H1 (cell line): Measurements from ENCODE around the gene DHRS7B. TPM values are rescaled to one million over a fixed set of nuclear protein-coding genes. Genes with fewer than 3 reads are reported as not detected.

ENCODE experiments used
- CTCF ChIA-PET: fragments of 300-600 bp; sonication (Branson Sonifier 250); formaldehyde crosslinking; loops from one replicate; lab custom pipeline; 2021; ENCODE audit not compliant: partially characterized antibody; lab: Charles Lee
- POLR2A ChIA-PET: fragments of 300-600 bp; sonication (Branson Sonifier 250); formaldehyde crosslinking; loops from one replicate; lab custom pipeline; 2021; ENCODE audit warnings: inconsistent platforms; ENCODE audit not compliant: partially characterized antibody; lab: Charles Lee
- DNase-seq, 2 experiments: peaks; one replicate each; pipeline versions ENCODE4 v3.0.0 to v3.0.0-alpha.2; 2010 to 2022; ENCODE audit warnings: low spot score in 2 of 2, low read depth in 1 of 2, mixed read lengths in 1 of 2
- FAIRE-seq: peaks from 2 replicates; lab custom pipeline; 2011; peaks lifted over from hg19 to GRCh38; lab: Jason Lieb, UNC
- H2AFZ ChIP-seq: 2 replicates; pipeline ENCODE4 v1.8.1; 2012; ENCODE audit warnings: low read length, inconsistent platforms
- H2AK5ac ChIP-seq: 2 replicates; pipeline ENCODE4 v1.6.1; 2013; ENCODE audit warnings: low read depth, low read length
- H2BK120ac ChIP-seq: replicated peaks from 2 replicates; pipeline ENCODE3; 2013; ENCODE audit warnings: low read depth, low read length, inconsistent platforms
- H2BK12ac ChIP-seq: 2 replicates; pipeline ENCODE4 v1.6.1; 2013; ENCODE audit warnings: low read depth, low read length
- H2BK15ac ChIP-seq: 2 replicates; pipeline ENCODE4 v1.6.1; 2013; ENCODE audit warnings: low read length
- H2BK20ac ChIP-seq: 2 replicates; pipeline ENCODE4 v1.6.1; 2013; ENCODE audit warnings: low read length
- H2BK5ac ChIP-seq: 2 replicates; pipeline ENCODE4 v1.6.1; 2013; ENCODE audit warnings: low read depth, low read length
- H3K14ac ChIP-seq: 2 replicates; pipeline ENCODE4 v1.6.1; 2013; ENCODE audit warnings: inconsistent platforms; ENCODE audit not compliant: insufficient read length
- H3K18ac ChIP-seq: 2 replicates; pipeline ENCODE4 v1.6.1; 2013; ENCODE audit warnings: low read length; ENCODE audit errors: extremely low read depth
- H3K23ac ChIP-seq: 2 replicates; pipeline ENCODE4 v1.6.1; 2013; ENCODE audit warnings: inconsistent platforms; ENCODE audit not compliant: insufficient read length
- H3K23me2 ChIP-seq: 2 replicates; pipeline ENCODE4 v1.6.1; 2013; ENCODE audit warnings: low read depth, low read length
- H3K27ac ChIP-seq: 2 replicates; pipeline ENCODE4 v1.6.1; 2011; ENCODE audit warnings: low read depth, low read length, inconsistent platforms
- H3K27me3 ChIP-seq, 4 experiments: replicated peaks in 1 of 4; 1 replicate in 1 of 4; 2 replicates in 3 of 4; pipeline versions ENCODE4 v1.6.1 to v1.8.1; 2011 to 2013; ENCODE audit warnings: low read length in 3 of 4, mild to moderate bottlenecking in 3 of 4, inconsistent platforms in 2 of 4, mixed read lengths in 2 of 4, moderate library complexity in 1 of 4; ENCODE audit not compliant: control insufficient read depth in 3 of 4, insufficient read depth in 3 of 4; ENCODE audit errors: extremely low read depth in 1 of 4
- H3K36me3 ChIP-seq, 4 experiments: 2 replicates each; pipeline versions ENCODE4 v1.6.1 to v1.8.1; 2011 to 2013; ENCODE audit warnings: mild to moderate bottlenecking in 4 of 4, low read length in 3 of 4, moderate library complexity in 2 of 4, control low read depth in 1 of 4, inconsistent platforms in 1 of 4; ENCODE audit not compliant: insufficient read depth in 4 of 4, control insufficient read depth in 2 of 4
- H3K4ac ChIP-seq: replicated peaks from 2 replicates; pipeline ENCODE3; 2013; ENCODE audit warnings: low read length, low read depth, mixed read lengths, inconsistent platforms; ENCODE audit not compliant: insufficient read length
- H3K4me1 ChIP-seq, 4 experiments: replicated peaks in 1 of 4; 1 replicate in 1 of 4; 2 replicates in 3 of 4; pipeline versions ENCODE4 v1.6.1 to v1.8.1; 2011 to 2013; ENCODE audit warnings: low read length in 3 of 4, inconsistent platforms in 2 of 4, mixed read lengths in 1 of 4; ENCODE audit not compliant: insufficient read depth in 4 of 4, control insufficient read depth in 3 of 4
- H3K4me2 ChIP-seq, 2 experiments: 2 replicates each; pipeline versions ENCODE4 v1.6.1 to v1.8.1; 2011 to 2013; ENCODE audit warnings: low read depth in 2 of 2, low read length in 2 of 2, control low read depth in 1 of 2, inconsistent platforms in 1 of 2, mild to moderate bottlenecking in 1 of 2; ENCODE audit not compliant: insufficient read depth in 1 of 2
- H3K4me3 ChIP-seq, 4 experiments: fragments of 200-600, 300-600 bp in 1 of 4; sonication (generic), shearing (Covaris generic), sonication (Bioruptor Twin) in 1 of 4; 2 replicates each; pipeline versions ENCODE4 v1.5.1 to v1.8.1; 2011 to 2016; ENCODE audit warnings: low read length in 4 of 4, low read depth in 3 of 4, control low read depth in 2 of 4, inconsistent platforms in 2 of 4, mild to moderate bottlenecking in 2 of 4, mixed read lengths in 1 of 4, moderate library complexity in 1 of 4; ENCODE audit not compliant: insufficient read depth in 2 of 4; ENCODE audit errors: extremely low read depth in 1 of 4
- H3K56ac ChIP-seq: replicated peaks from 2 replicates; pipeline ENCODE3; 2013; ENCODE audit warnings: low read depth, mild to moderate bottlenecking, mixed read lengths, low read length, inconsistent platforms; ENCODE audit not compliant: insufficient read length
- H3K79me1 ChIP-seq: 2 replicates; pipeline ENCODE4 v1.6.1; 2013; ENCODE audit warnings: low read depth, low read length, control low read depth
- H3K79me2 ChIP-seq, 2 experiments: 2 replicates each; pipeline versions ENCODE4 v1.6.1 to v1.8.1; 2012 to 2013; ENCODE audit warnings: low read length in 2 of 2, mild to moderate bottlenecking in 2 of 2, inconsistent platforms in 1 of 2; ENCODE audit not compliant: insufficient read depth in 2 of 2, control insufficient read depth in 1 of 2
- H3K9ac ChIP-seq, 4 experiments: replicated peaks in 1 of 4; 1 replicate in 1 of 4; 2 replicates in 3 of 4; pipeline versions ENCODE4 v1.6.1 to v1.8.1; 2011 to 2013; ENCODE audit warnings: low read depth in 3 of 4, low read length in 3 of 4, control low read depth in 2 of 4, mild to moderate bottlenecking in 2 of 4, moderate library complexity in 2 of 4, inconsistent platforms in 1 of 4; ENCODE audit errors: extremely low read depth in 1 of 4
- H3K9me3 ChIP-seq, 2 experiments: 2 replicates each; pipeline versions ENCODE4 v1.6.1 to v1.8.1; 2012 to 2013; ENCODE audit warnings: mild to moderate bottlenecking in 2 of 2, moderate library complexity in 2 of 2, control low read depth in 1 of 2, inconsistent platforms in 1 of 2, low read depth in 1 of 2, low read length in 1 of 2, mixed read lengths in 1 of 2; ENCODE audit not compliant: insufficient read depth in 2 of 2
- H4K20me1 ChIP-seq, 2 experiments: replicated peaks in 1 of 2; 2 replicates each; pipeline versions ENCODE3 to v1.8.1; 2011 to 2013; ENCODE audit warnings: inconsistent platforms in 2 of 2, low read length in 2 of 2, mild to moderate bottlenecking in 1 of 2; ENCODE audit not compliant: insufficient read depth in 2 of 2, control insufficient read depth in 1 of 2
- H4K5ac ChIP-seq: 2 replicates; pipeline ENCODE4 v1.6.1; 2013; ENCODE audit warnings: low read length, low read depth, mixed read lengths, inconsistent platforms; ENCODE audit not compliant: insufficient read length
- H4K8ac ChIP-seq: 2 replicates; pipeline ENCODE4 v1.8.0; 2013; ENCODE audit warnings: mild to moderate bottlenecking, moderate library complexity, low read length, inconsistent platforms; ENCODE audit not compliant: insufficient read depth; ENCODE audit errors: extremely low read depth
- H4K91ac ChIP-seq: replicated peaks from 2 replicates; pipeline ENCODE3; 2013; ENCODE audit warnings: low read length, mixed read lengths, inconsistent platforms; ENCODE audit not compliant: insufficient read length
- CBX8 ChIP-seq: fragments of 300-800, 300-1000 bp; sonication (generic); IDR thresholded peaks from 2 replicates; pipeline ENCODE4 v1.7.1; 2016; ENCODE audit warnings: low read depth, low read length, borderline replicate concordance
- CEBPB ChIP-seq: IDR thresholded peaks from 2 replicates; pipeline ENCODE4 v1.6.1; 2012; ENCODE audit warnings: low read depth, low read length
- JUND ChIP-seq: IDR thresholded peaks from 2 replicates; pipeline ENCODE4 v1.6.1; 2011; ENCODE audit warnings: mild to moderate bottlenecking, improper control_type of control experiment, low read length
- KDM5A ChIP-seq: fragments of 200-600 bp; IDR thresholded peaks from 2 replicates; pipeline ENCODE4 v1.7.1; 2012; ENCODE audit warnings: mild to moderate bottlenecking, low read length, inconsistent platforms, mixed read lengths
- TCF12 ChIP-seq: IDR thresholded peaks from 2 replicates; pipeline ENCODE4 v1.6.1; 2011; ENCODE audit warnings: low read depth, mild to moderate bottlenecking, low read length
- WGBS, 2 experiments: shearing (Covaris generic) in 1 of 2; methylation state at CpG; one replicate each; pipeline versions ENCODE4 v1.1.6 to v1.1.7; 2013 to 2015; ENCODE audit warnings: low lambda C conversion rate in 2 of 2, mixed read lengths in 2 of 2, inconsistent platforms in 1 of 2, low coverage in 1 of 2, missing lambda C conversion rate in 1 of 2; ENCODE audit not compliant: insufficient replicate concordance in 2 of 2, insufficient coverage in 1 of 2, insufficient read length in 1 of 2; ENCODE audit errors: extremely low coverage in 1 of 2, missing lambda C conversion rate in 1 of 2; 5-methylcytosine and 5-hydroxymethylcytosine counted together
- polyA plus RNA-seq, 7 experiments: library from polyadenylated mRNA; depleted of rRNA in 3 of 7; stranded (reverse) in 5 of 7; unstranded in 2 of 7; fragments of >200 nt in 5 of 7; fragments of 200-250 nt in 2 of 7; gene quantifications; 1 replicate in 5 of 7; 2 replicates in 1 of 7; 4 replicates in 1 of 7; pipeline versions ENCODE4 v1.2.1 to v1.2.3, GENCODE V29; 2011 to 2013; ENCODE audit warnings: missing spikeins in 2 of 7, mixed read lengths in 2 of 7
- total RNA-seq: library from RNA; stranded (reverse); fragmentation: NEBNext Ultra II Directional; extraction: Animal tissue kit (Norgen Biotek cat#: 25700); gene quantifications from 2 replicates; pipeline ENCODE4 v1.2.1, GENCODE V29; 2021

DHRS7B gene
- total and polyA plus RNA-seq, 2 of the 8 experiments (the other 6 are each of a cell fraction or from before 2014, with no cell fraction given) = 11.0 to 27.9 TPM

DNA sequence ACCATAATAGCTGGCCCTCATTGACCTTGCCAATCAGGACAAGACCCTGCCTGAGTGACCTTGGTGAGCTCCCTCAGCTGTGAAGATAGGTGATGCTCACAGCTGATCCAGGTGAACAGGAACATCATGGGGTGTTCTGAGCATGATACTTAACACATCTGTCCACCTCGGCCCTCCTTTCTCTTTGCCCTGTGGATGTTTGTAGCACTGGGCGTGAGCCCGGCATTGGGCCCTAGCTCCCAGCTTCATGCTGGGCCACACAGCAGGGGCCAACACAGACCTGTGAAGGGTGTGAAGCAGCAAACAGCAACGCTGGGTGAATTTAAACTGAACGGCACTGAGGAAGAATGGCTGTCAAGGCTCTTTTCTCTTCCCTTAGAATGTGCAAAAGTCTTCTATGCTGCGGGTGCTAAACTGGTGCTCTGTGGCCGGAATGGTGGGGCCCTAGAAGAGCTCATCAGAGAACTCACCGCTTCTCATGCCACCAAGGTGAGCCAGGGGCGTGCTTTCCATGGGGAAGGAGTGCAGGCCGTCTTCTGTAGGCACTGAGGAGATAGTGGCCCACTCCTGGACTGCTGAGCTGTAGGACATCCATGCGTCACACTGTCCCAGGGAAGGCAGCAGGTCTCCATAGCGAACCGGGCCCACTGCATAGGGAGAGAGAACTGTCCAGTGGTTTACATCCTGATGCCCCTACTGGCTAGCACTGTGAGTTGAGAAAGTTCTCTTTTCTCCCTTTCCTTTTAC, 51.3 kb downstream of the DHRS7B start:
- ChIA-PET CTCF (interaction anchor here (0.8 to 1.4 kb wide), 8 partner anchors 8 to 61 kb away, joined by 3 to 6 read pairs (median 4); no protein-coding TSS in a partner anchor), POLR2A (interaction anchor here (1.1 kb wide), 1 partner anchor 69 kb away, joined by 3 read pairs; no protein-coding TSS in a partner anchor)
- Histone ChIP-seq H2BK15ac (no peak overlapping the region), H2BK120ac (no peak overlapping the region), H3K56ac (no peak overlapping the region), H3K14ac (no peak overlapping the region), H3K4me1 (no peaks in the 10 kb centered on the region), H3K23ac (no peak overlapping the region), H3K79me2 (no peaks in the 10 kb centered on the region), H2BK20ac (no peak overlapping the region), H2BK5ac (no peak overlapping the region), H4K91ac (no peak overlapping the region), H2BK12ac (no peak overlapping the region), H3K18ac (no peak overlapping the region), H2AK5ac (no peak overlapping the region), H3K79me1 (no peaks in the 10 kb centered on the region), H4K5ac (no peak overlapping the region), H3K27me3 (no peaks in the 10 kb centered on the region), H3K9me3 (no peaks in the 10 kb centered on the region), H3K9ac (no peak overlapping the region), H3K4ac (no peak overlapping the region), H3K4me2 (no peak overlapping the region), H4K8ac (no peak overlapping the region), H3K36me3 (no peaks in the 10 kb centered on the region; a peak in 1 of 8 replicates), H3K27ac (no peak overlapping the region), H3K23me2 (no peaks in the 10 kb centered on the region), H2AFZ (no peak overlapping the region), H4K20me1 (no peaks in the 10 kb centered on the region), H3K4me3 (no peak overlapping the region)
- 97% methylated on average over 13 of the region's 13 CpGs; no CpG with 5 or more reads in 1 of the 2 experiments for WGBS, 2 experiments
- FAIRE-seq (no peak), DNase-seq (no peak)
- TF ChIP-seq CBX8 (no peak), KDM5A (no peak), JUND (no peak), CEBPB (no peak), TCF12 (no peak)
